Keratinocyte (primary cell): Measurements from ENCODE around the gene COQ9. TPM values are rescaled to one million over a fixed set of nuclear protein-coding genes. Genes with fewer than 3 reads are reported as not detected.

Source experiments
- DNase-seq: peaks from one replicate; pipeline ENCODE4 v3.0.0-alpha.2; 2011; ENCODE audit warnings: low read depth, missing footprints, low spot score
- FAIRE-seq: peaks from 2 replicates; lab custom pipeline; 2011; peaks lifted over from hg19 to GRCh38; lab: Jason Lieb, UNC
- H2AFZ ChIP-seq: 2 replicates; pipeline ENCODE4 v1.6.0; 2012; ENCODE audit warnings: low read length, control low read depth, inconsistent platforms; ENCODE audit not compliant: control insufficient read depth
- H3K27ac ChIP-seq: 2 replicates; pipeline ENCODE4 v1.5.1; 2011; ENCODE audit warnings: low read length; ENCODE audit not compliant: control insufficient read depth, insufficient read depth
- H3K27me3 ChIP-seq: 3 replicates; pipeline ENCODE4 v1.6.0; 2011; ENCODE audit warnings: low read length; ENCODE audit not compliant: control insufficient read depth, insufficient read depth; ENCODE audit errors: extremely low read depth
- H3K36me3 ChIP-seq, 2 experiments: 2 replicates in 1 of 2; 3 replicates in 1 of 2; pipeline ENCODE4 v1.5.1; 2011; ENCODE audit warnings: low read length in 2 of 2, mild to moderate bottlenecking in 1 of 2; ENCODE audit not compliant: control insufficient read depth in 2 of 2, insufficient read depth in 2 of 2; ENCODE audit errors: extremely low read depth in 1 of 2
- H3K4me1 ChIP-seq: 3 replicates; pipeline ENCODE4 v1.5.1; 2011; ENCODE audit warnings: low read length; ENCODE audit not compliant: control insufficient read depth, insufficient read depth; ENCODE audit errors: extremely low read depth
- H3K4me2 ChIP-seq: 3 replicates; pipeline ENCODE4 v1.6.0; 2011; ENCODE audit warnings: low read depth, low read length; ENCODE audit not compliant: control insufficient read depth, insufficient read depth; ENCODE audit errors: extremely low read depth
- H3K4me3 ChIP-seq, 3 experiments: fragments of 200-600 bp in 1 of 3; sonication (generic) in 1 of 3; 2 replicates in 2 of 3; 3 replicates in 1 of 3; pipeline ENCODE4 v1.5.1; 2011 to 2016; ENCODE audit warnings: low read length in 3 of 3, mild to moderate bottlenecking in 3 of 3, control low read depth in 2 of 3, inconsistent platforms in 1 of 3, low read depth in 1 of 3, mixed read lengths in 1 of 3, mixed run types in 1 of 3, moderate library complexity in 1 of 3; ENCODE audit not compliant: control insufficient read depth in 2 of 3, insufficient read depth in 2 of 3; ENCODE audit errors: extremely low read depth in 1 of 3
- H3K79me2 ChIP-seq: 2 replicates; pipeline ENCODE4 v1.6.0; 2012; ENCODE audit warnings: low read length; ENCODE audit not compliant: control insufficient read depth, insufficient read depth
- H3K9ac ChIP-seq: 3 replicates; pipeline ENCODE4 v1.6.0; 2011; ENCODE audit warnings: low read length; ENCODE audit not compliant: control insufficient read depth, insufficient read depth; ENCODE audit errors: extremely low read depth
- H3K9me1 ChIP-seq: 3 replicates; pipeline ENCODE4 v1.6.0; 2011; ENCODE audit warnings: low read length; ENCODE audit not compliant: control insufficient read depth, insufficient read depth; ENCODE audit errors: extremely low read depth
- H3K9me3 ChIP-seq: 2 replicates; pipeline ENCODE4 v1.5.1; 2012; ENCODE audit warnings: low read depth, low read length; ENCODE audit not compliant: control insufficient read depth
- H4K20me1 ChIP-seq: 3 replicates; pipeline ENCODE4 v1.6.0; 2011; ENCODE audit warnings: low read length; ENCODE audit not compliant: control insufficient read depth, insufficient read depth; ENCODE audit errors: extremely low read depth
- EZH2 ChIP-seq: IDR thresholded peaks from one replicate; pipeline ENCODE4 v1.6.1; 2012; ENCODE audit warnings: inconsistent platforms, mild to moderate bottlenecking, low read length, moderate library complexity
- dilution Hi-C: fragments of 300-500 bp; cut with MboI; formaldehyde crosslinking; loops from one replicate; pipeline ENCODE4 v1.7.0; 2020; ENCODE audit warnings: low sequenced_read_pairs; ENCODE audit not compliant: extremely low pct_ligation_motif_present
- polyA plus RNA-seq, 5 experiments: library from polyadenylated mRNA; depleted of rRNA in 3 of 5; stranded (reverse) in 3 of 5; stranded (forward) in 1 of 5; unstranded in 1 of 5; fragments of >200 nt; gene quantifications; 1 replicate in 1 of 5; 2 replicates in 3 of 5; 3 replicates in 1 of 5; pipeline versions ENCODE4 v1.2.1 to v1.2.3, GENCODE V29; 2011 to 2012; ENCODE audit warnings: missing spikeins in 2 of 5, low read depth in 1 of 5, low replicate concordance in 1 of 5
- TF ChIP-seq, protein P1 (sequence below), 3 experiments: IDR thresholded peaks in 1 of 3; conservative IDR thresholded peaks in 1 of 3; optimal IDR thresholded peaks in 1 of 3; 2 replicates in 2 of 3; 3 replicates in 1 of 3; pipeline versions ENCODE3 to v1.5.1; 2011; ENCODE audit warnings: low read length in 3 of 3, mild to moderate bottlenecking in 3 of 3, moderate library complexity in 2 of 3, control low read depth in 1 of 3, inconsistent platforms in 1 of 3; ENCODE audit not compliant: insufficient read depth in 2 of 3; ENCODE audit errors: extremely low read depth in 1 of 3

COQ9 gene
- polyA plus RNA-seq, 1 donor (not counting 4 experiments of a cell fraction or from before 2014, with no cell fraction given), result 62.8 TPM

DNA sequence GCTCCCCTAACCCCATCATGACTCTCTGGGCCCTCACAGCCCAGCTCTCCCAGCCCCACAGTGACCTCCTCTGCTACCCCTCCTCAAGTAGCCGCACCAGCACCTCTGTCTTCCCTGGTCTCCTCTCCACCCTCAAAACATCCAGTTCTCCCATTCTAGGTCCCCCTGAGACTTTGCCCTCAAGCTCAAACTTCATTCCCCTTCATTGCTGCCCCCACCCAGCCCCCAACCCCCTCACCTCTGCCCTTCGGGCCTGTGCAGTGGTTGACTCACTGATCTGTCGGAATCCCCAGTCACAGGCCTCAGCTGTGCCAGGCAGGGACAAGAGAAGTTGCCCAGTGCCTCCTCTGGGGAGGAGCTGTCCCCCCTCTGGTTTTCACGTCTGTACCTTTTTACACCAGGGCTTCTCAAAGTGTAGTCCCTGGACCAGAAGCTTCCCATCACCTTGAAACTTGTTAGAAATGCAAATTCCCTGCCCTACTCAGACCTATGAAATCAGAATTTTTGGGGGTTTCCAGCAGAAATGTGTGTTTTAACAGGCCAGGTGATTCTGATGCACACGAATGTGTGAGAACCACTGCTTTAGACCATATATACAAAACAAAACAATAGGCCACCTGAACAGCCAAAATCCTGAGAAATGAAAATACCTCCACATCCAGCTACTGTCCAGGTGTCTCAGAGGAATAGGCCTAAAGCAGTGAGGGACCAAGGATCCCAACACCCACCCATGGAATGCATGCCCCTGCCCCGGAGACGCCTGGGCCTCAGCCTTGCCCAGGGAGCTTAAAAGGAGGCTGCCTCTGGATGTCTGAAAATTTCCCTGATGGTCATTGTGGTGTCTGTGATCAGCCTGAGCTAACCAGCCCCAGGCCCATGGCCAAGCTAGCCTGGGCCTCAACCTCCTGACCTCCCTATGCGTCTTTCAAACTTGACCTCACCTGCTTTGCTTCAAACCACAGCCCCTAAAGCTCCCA lies 39.9 kb downstream of the COQ9 start:
- Histone ChIP-seq H3K9ac (peak overlapping the region; percentile 37), H3K27ac (no peak overlapping the region)
- FAIRE-seq, result no peak

GRCh38 chr16:57489229-57489628 lies 42.0 kb downstream of the COQ9 start:
- DNase-seq (no peak), FAIRE-seq (no peak)
- Histone ChIP-seq H3K36me3 (no peaks in the 10 kb centered on the region), H3K79me2 (no peaks in the 10 kb centered on the region), H3K4me1 (peaks cover 17% of the 10 kb centered on the region), H3K9me1 (no peaks in the 10 kb centered on the region), H2AFZ (no peak overlapping the region), H3K9ac (no peak overlapping the region), H3K4me2 (no peak overlapping the region), H3K27ac (no peak overlapping the region), H4K20me1 (no peaks in the 10 kb centered on the region), H3K4me3 (no peak overlapping the region), H3K27me3 (no peaks in the 10 kb centered on the region), H3K9me3 (no peaks in the 10 kb centered on the region)
- no peak for TF ChIP-seq EZH2
- TF ChIP-seq, protein P1, sequence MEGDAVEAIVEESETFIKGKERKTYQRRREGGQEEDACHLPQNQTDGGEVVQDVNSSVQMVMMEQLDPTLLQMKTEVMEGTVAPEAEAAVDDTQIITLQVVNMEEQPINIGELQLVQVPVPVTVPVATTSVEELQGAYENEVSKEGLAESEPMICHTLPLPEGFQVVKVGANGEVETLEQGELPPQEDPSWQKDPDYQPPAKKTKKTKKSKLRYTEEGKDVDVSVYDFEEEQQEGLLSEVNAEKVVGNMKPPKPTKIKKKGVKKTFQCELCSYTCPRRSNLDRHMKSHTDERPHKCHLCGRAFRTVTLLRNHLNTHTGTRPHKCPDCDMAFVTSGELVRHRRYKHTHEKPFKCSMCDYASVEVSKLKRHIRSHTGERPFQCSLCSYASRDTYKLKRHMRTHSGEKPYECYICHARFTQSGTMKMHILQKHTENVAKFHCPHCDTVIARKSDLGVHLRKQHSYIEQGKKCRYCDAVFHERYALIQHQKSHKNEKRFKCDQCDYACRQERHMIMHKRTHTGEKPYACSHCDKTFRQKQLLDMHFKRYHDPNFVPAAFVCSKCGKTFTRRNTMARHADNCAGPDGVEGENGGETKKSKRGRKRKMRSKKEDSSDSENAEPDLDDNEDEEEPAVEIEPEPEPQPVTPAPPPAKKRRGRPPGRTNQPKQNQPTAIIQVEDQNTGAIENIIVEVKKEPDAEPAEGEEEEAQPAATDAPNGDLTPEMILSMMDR (optimal IDR thresholded peaks at IDR 0.05 in 1 of 3, IDR thresholded peaks at IDR 0.05 in 1 of 3, conservative IDR thresholded peaks at IDR 0.05 in 1 of 3; ENCODE audit: extremely low read depth in 1 of 3, insufficient read depth in 2 of 3, low read length in 3 of 3), result no peak
- dilution Hi-C loops, result no loop called here

More for the DNA sequence above, 39.9 kb downstream of the COQ9 start:
- no peak for TF ChIP-seq EZH2
- TF ChIP-seq, protein P1 (optimal IDR thresholded peaks at IDR 0.05 in 1 of 3, IDR thresholded peaks at IDR 0.05 in 1 of 3, conservative IDR thresholded peaks at IDR 0.05 in 1 of 3; ENCODE audit: extremely low read depth in 1 of 3, insufficient read depth in 2 of 3, low read length in 3 of 3), result no peak
- Histone ChIP-seq H3K9me3 (no peaks in the 10 kb centered on the region), H4K20me1 (no peaks in the 10 kb centered on the region), H3K79me2 (no peaks in the 10 kb centered on the region), H3K4me2 (peak overlapping the region; percentile 62), H3K36me3 (no peaks in the 10 kb centered on the region), H3K27me3 (no peaks in the 10 kb centered on the region), H2AFZ (peak overlapping the region; percentile 93), H3K9me1 (no peaks in the 10 kb centered on the region), H3K4me3 (peak overlapping the region in 1 of 3 experiments; percentile 44), H3K4me1 (peaks cover 21% of the 10 kb centered on the region)
- dilution Hi-C loops, result no loop called here
- no peak for DNase-seq
